AG10803 (cell line): Measurements from ENCODE around the gene TBCC.

ENCODE experiments used
- DNase-seq: peaks from one replicate; pipeline ENCODE4 v3.0.0; 2010; ENCODE audit warnings: low read depth
- H3K4me3 ChIP-seq: 2 replicates; pipeline ENCODE4 v1.5.1; 2011; ENCODE audit warnings: mild to moderate bottlenecking, low read length, control low read depth
- CTCF ChIP-seq: conservative IDR thresholded peaks from 2 replicates; pipeline ENCODE4 v1.5.1; 2011; ENCODE audit warnings: mild to moderate bottlenecking, low read length, control low read depth, inconsistent platforms

The TBCC gene

DNA sequence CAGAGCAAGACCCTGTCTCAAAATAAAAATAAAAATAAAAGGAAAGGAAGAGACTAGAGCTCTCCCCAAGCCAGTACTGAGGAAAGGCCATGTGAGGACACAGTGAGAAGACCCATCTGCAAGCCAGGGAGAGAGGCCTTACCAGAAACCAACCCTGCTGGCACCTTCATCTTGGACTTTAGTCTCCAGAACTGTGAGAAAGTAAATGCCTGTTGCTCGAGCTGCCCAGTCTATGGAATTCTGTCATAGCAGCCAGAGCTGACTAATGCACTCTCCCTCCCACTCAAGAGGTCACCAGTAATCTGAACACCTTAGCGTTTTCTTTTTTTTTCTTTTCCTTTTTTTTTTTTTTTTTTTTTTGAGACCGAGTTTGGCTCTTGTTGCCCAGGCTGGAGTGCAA, 16.2 kb downstream of the TBCC start:
- peak; percentile 46 for DNase-seq
- no peak overlapping the region for H3K4me3 ChIP-seq
- TF ChIP-seq CTCF = no peak

DNA sequence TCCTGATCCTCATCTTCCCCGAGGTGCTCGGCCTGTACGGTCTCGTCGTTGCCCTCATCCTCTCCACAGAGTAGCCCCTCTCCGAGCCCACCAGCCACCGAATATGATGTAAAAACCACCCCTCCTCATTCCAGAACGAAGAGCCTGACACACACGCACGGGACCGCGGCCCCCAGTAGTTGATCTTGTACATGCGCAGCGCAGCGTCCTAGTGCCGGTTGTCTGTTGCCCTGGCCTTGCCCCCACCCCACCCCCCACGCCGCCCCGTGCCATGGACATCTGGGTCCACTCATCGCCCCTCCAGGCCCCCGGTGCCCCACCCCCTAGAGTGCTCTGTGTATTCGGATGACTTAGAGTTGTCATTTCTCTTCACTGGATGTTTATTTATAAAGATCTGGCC, 18.3 kb downstream of the TBCC start:
- H3K4me3 ChIP-seq = peak overlapping the region; percentile 50
- DNase-seq = no peak
- no peak for TF ChIP-seq CTCF

DNA sequence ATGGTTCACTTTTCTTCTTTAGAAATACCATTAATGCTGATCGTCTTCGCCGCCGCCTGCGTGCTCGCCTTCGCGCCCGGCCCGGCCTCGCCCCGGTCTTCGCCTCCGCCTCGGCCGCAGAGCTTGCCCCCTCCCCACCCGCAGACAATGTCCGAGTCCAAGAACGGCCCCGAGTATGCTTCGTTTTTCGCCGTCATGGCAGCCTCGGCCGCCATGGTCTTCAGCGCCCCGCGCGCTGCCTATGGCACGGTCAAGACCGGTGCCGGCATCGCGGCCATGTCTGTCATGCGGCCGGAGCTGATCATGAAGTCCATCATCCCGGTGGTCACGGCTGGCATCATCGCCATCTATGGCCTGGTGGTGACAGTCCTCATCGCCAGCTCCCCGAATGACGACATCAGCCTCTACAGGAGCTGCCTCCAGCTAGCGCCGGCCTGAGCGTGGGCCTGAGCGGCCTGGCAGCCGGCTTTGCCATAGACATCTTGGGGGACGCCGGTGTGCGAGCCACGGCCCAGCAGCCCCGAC, 18.8 kb downstream of the TBCC start:
- H3K4me3 ChIP-seq = peak overlapping the region; percentile 50
- TF ChIP-seq CTCF = no peak
- DNase-seq = no peak

DNA sequence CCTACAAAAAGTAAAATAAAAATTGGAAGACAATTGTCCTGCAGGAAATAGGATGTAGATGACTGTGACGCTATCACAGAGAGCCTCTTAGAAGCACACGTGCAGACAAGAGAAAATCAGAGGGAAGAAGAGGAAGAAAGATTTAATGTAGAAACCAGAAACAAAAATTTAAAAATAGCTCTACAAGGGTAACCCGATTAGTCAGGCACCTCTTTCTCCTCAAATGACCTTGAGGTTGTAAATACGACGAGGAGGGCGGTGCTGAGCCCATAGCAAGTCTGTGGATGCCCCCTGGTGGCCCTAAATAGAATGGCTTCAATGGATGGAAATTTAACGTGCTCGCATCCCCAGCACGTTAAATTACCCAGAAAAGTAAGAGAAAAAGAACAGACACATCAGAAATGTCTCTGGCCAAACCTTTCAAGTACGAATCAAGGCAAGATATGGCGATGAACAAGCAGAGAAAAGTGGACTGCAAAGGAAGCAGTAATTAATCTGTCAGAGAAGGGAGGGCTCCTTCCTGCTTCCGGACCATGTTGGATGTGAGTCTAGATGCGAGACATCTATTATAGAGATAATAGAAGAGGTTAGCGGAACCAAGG, 19.3 kb downstream of the TBCC start:
- TF ChIP-seq CTCF = peak; percentile 92
- DNase-seq = peak; percentile 93
- H3K4me3 ChIP-seq = peak overlapping the region; percentile 50

- H3K4me3 ChIP-seq = peak overlapping the region; percentile 45
- no peak for TF ChIP-seq CTCF
- DNase-seq = no peak
Observed at GRCh38 chr6:42726026-42726425, 19.9 kb downstream of the TBCC start.

GRCh38 chr6:42724825-42725224, 21.1 kb downstream of the TBCC start:
- no peak for DNase-seq
- no peak overlapping the region for H3K4me3 ChIP-seq
- TF ChIP-seq CTCF = no peak

GRCh38 chr6:42722497-42722896, 23.4 kb downstream of the TBCC start, which contains the start of gene PRPH2:
TSS of gene PRPH2 (minus strand) at chr6:42722597. CDS start at chr6:42722334, 263 bp downstream.
- no peak for TF ChIP-seq CTCF
- H3K4me3 ChIP-seq = no peak within 1 kb of the TSS
- no peak for DNase-seq
